Mesothelial cell of epicardium (in vitro differentiated cells): ENCODE measurements around the gene C12orf50. TPM values are rescaled to one million over a fixed set of nuclear protein-coding genes. Genes with fewer than 3 reads are reported as not detected.

Experiments used
- DNase-seq, 2 experiments: peaks; one replicate each; pipeline ENCODE4 v3.0.0; 2021; ENCODE audit warnings: low spot score in 2 of 2; ENCODE audit not compliant: unreplicated experiment in 2 of 2
- H3K27ac Mint-ChIP-seq: 2 replicates; pipeline ENCODE4 v1.8.0; 2021; ENCODE audit warnings: mixed read lengths
- H3K27me3 Mint-ChIP-seq: 2 replicates; pipeline ENCODE4 v1.8.0; 2021; ENCODE audit warnings: low read depth, mixed read lengths
- H3K36me3 Mint-ChIP-seq: 2 replicates; pipeline ENCODE4 v1.8.0; 2021; ENCODE audit warnings: mixed read lengths
- H3K4me1 Mint-ChIP-seq: 2 replicates; pipeline ENCODE4 v1.8.0; 2021; ENCODE audit warnings: mixed read lengths
- H3K4me3 Mint-ChIP-seq: 2 replicates; pipeline ENCODE4 v1.8.0; 2021; ENCODE audit warnings: mild to moderate bottlenecking, moderate library complexity, mixed read lengths
- H3K9me3 Mint-ChIP-seq: 2 replicates; pipeline ENCODE4 v1.8.0; 2021; ENCODE audit warnings: mixed read lengths
- total RNA-seq: library from RNA; stranded (reverse); gene quantifications from 3 replicates; pipeline ENCODE4 v1.2.1, GENCODE V29; 2021
- TF ChIP-seq, protein P1 (sequence below): fragments of 200-600 bp; sonication (generic); IDR thresholded peaks from one replicate; pipeline ENCODE4 v1.5.0; 2021; ENCODE audit warnings: antibody characterized with exemption; ENCODE audit not compliant: unreplicated experiment

The C12orf50 gene
- total RNA-seq, 1 donor from 2014 or later = 0.13 TPM

- Mint-ChIP-seq H3K4me3 (no peak overlapping the region), H3K9me3 (peaks cover 22% of the 10 kb centered on the region), H3K27me3 (no peaks in the 10 kb centered on the region), H3K4me1 (peaks cover 3% of the 10 kb centered on the region), H3K36me3 (peaks cover 5% of the 10 kb centered on the region), H3K27ac (no peak overlapping the region)
- TF ChIP-seq, protein P1, sequence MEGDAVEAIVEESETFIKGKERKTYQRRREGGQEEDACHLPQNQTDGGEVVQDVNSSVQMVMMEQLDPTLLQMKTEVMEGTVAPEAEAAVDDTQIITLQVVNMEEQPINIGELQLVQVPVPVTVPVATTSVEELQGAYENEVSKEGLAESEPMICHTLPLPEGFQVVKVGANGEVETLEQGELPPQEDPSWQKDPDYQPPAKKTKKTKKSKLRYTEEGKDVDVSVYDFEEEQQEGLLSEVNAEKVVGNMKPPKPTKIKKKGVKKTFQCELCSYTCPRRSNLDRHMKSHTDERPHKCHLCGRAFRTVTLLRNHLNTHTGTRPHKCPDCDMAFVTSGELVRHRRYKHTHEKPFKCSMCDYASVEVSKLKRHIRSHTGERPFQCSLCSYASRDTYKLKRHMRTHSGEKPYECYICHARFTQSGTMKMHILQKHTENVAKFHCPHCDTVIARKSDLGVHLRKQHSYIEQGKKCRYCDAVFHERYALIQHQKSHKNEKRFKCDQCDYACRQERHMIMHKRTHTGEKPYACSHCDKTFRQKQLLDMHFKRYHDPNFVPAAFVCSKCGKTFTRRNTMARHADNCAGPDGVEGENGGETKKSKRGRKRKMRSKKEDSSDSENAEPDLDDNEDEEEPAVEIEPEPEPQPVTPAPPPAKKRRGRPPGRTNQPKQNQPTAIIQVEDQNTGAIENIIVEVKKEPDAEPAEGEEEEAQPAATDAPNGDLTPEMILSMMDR = no peak
- no peak for DNase-seq
Measured at GRCh38 chr12:87943023-87943422, 86.2 kb downstream of the C12orf50 start.

- Mint-ChIP-seq H3K27ac (no peak overlapping the region), H3K27me3 (no peaks in the 10 kb centered on the region), H3K4me3 (no peak overlapping the region), H3K36me3 (peaks cover 4% of the 10 kb centered on the region), H3K9me3 (peaks cover 16% of the 10 kb centered on the region), H3K4me1 (peaks cover 3% of the 10 kb centered on the region)
- DNase-seq = no peak
- TF ChIP-seq, protein P1 = no peak
Measured at GRCh38 chr12:87939182-87939581, 90.0 kb downstream of the C12orf50 start.

- TF ChIP-seq, protein P1 = no peak
- Mint-ChIP-seq H3K36me3 (peaks cover 4% of the 10 kb centered on the region), H3K27ac (no peak overlapping the region), H3K9me3 (peaks cover 16% of the 10 kb centered on the region), H3K4me1 (no peaks in the 10 kb centered on the region), H3K4me3 (no peak overlapping the region), H3K27me3 (no peaks in the 10 kb centered on the region)
- no peak for DNase-seq
Measured at GRCh38 chr12:87935216-87935615, 94.0 kb downstream of the C12orf50 start.

GRCh38 chr12:87933991-87934390, 95.2 kb downstream of the C12orf50 start:
- Mint-ChIP-seq H3K4me1 (no peaks in the 10 kb centered on the region), H3K9me3 (peaks cover 16% of the 10 kb centered on the region), H3K27me3 (no peaks in the 10 kb centered on the region), H3K4me3 (no peak overlapping the region), H3K27ac (no peak overlapping the region), H3K36me3 (peaks cover 4% of the 10 kb centered on the region)
- no peak for DNase-seq
- TF ChIP-seq, protein P1 = no peak

DNA sequence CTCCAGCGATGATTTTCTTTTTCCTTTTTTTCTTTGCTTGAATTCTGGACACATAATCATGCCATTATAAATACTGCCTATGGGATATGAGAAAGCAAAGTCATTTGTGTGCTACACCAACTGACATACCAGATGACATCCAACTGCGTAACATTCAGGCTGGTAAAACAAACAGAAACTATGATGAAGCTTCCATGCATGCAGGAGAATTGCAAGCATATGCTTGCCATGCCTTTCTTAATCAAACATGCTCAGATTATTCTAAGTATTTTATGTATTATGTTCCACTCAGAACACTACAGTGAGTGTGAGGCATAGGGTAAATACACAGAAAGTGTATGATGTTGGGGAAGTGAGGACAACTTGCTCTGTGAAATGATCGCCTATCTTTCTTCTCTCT, 97.4 kb downstream of the C12orf50 start:
- Mint-ChIP-seq H3K27ac (no peak overlapping the region), H3K4me1 (no peaks in the 10 kb centered on the region)

More for the DNA sequence above, 97.4 kb downstream of the C12orf50 start:
- DNase-seq = no peak
- Mint-ChIP-seq H3K27me3 (no peaks in the 10 kb centered on the region), H3K9me3 (peaks cover 16% of the 10 kb centered on the region), H3K36me3 (peaks cover 4% of the 10 kb centered on the region), H3K4me3 (no peak overlapping the region)
- TF ChIP-seq, protein P1 = no peak
